Adrenal gland (tissue), 5 donors: ENCODE measurements around the gene PPIL6.

Experiments
- CTCF ChIP-seq, 6 experiments: fragments of 450-650 bp in 4 of 6; fragments of 200-600 bp in 2 of 6; sonication (generic) in 1 of 6; IDR thresholded peaks; 1 replicate in 5 of 6; 2 replicates in 1 of 6; pipeline versions ENCODE4 v1.5.1 to v1.8.0; 2016 to 2021; ENCODE audit warnings: antibody characterized with exemption in 6 of 6, mild to moderate bottlenecking in 2 of 6, moderate library complexity in 1 of 6
- POLR2A ChIP-seq, 2 donors: fragments of 450-650 bp; IDR thresholded peaks; one replicate each; pipeline ENCODE4 v1.6.1; 2017; ENCODE audit warnings: antibody characterized with exemption in 2 of 2, mild to moderate bottlenecking in 2 of 2, moderate library complexity in 1 of 2
- donor health status: DM: no; HTN: no; CAD: no.

- no peak for TF ChIP-seq CTCF (IDR thresholded peaks at IDR 0.05)
- TF ChIP-seq POLR2A (IDR thresholded peaks at IDR 0.05), result no peak
Observed at GRCh38 chr6:109347779-109348178, 92.6 kb downstream of the PPIL6 start.
